ENCODE measurements around the gene NIPBL. TPM values are rescaled to one million over a fixed set of nuclear protein-coding genes. Genes with fewer than 3 reads are reported as not detected.

Gene NIPBL
- total RNA-seq, 1 experiment from 2014 or later: 61.3 TPM

- H3K36me3 Mint-ChIP-seq (ENCODE audit: insufficient read depth in 1 of 3, low read depth in 3 of 3): peaks cover 5 to 18% (median 18%) of the 10 kb centered on the region in 3 experiments; a peak in 6 of 7 replicates
- no CpG with 5 or more reads among the region's 3 CpGs for WGBS (ENCODE audit: extremely low coverage, insufficient read length, low lambda C conversion rate)
Measured at GRCh38 chr5:37112383-37112991, 235.9 kb downstream of the NIPBL start.

More at GRCh38 chr5:37112383-37112991, 235.9 kb downstream of the NIPBL start:
- no peak overlapping the region for H2BK5ac ChIP-seq (ENCODE audit: insufficient read length, low read length)
- no peaks in the 10 kb centered on the region for H3K79me1 ChIP-seq (ENCODE audit: insufficient read depth, low read depth, low read length, poor library complexity, severe bottlenecking)
- DNase-seq: no peak
- no peak overlapping the region for H4K5ac ChIP-seq (ENCODE audit: insufficient read length, low read depth, low read length)
- H2BK15ac ChIP-seq (ENCODE audit: low read depth, low read length): no peak overlapping the region
- no peak overlapping the region for H2BK12ac ChIP-seq (ENCODE audit: insufficient read length, low read depth, low read length)
- no peak overlapping the region for H3K18ac ChIP-seq (ENCODE audit: insufficient read length, low read depth, low read length)
- no peak overlapping the region for H3K23ac ChIP-seq (ENCODE audit: insufficient read length, low read depth, low read length)
- H2BK120ac ChIP-seq (ENCODE audit: low read depth, low read length, poor library complexity, severe bottlenecking): no peak overlapping the region
- H3K4me1 ChIP-seq (ENCODE audit: insufficient read depth, low read length): no peaks in the 10 kb centered on the region
- H3K23me2 ChIP-seq (ENCODE audit: insufficient read length, low read depth, low read length, poor library complexity, severe bottlenecking): no peaks in the 10 kb centered on the region
- H4K20me1 ChIP-seq (ENCODE audit: control insufficient read depth, insufficient read depth, insufficient read length): no peaks in the 10 kb centered on the region
- H3T11ph ChIP-seq (ENCODE audit: low read length): no peak overlapping the region
- H2AK5ac ChIP-seq (ENCODE audit: insufficient read length, low read length): no peak overlapping the region
- H3K9ac ChIP-seq (ENCODE audit: extremely low read depth, insufficient read length, low read length): no peak overlapping the region
- no peak overlapping the region for H3K56ac ChIP-seq (ENCODE audit: insufficient read length, low read depth, low read length)
- H4K8ac ChIP-seq (replicated peaks; ENCODE audit: insufficient read length, low read depth, low read length): no peak overlapping the region
- no peak overlapping the region for H3K4me3 Mint-ChIP-seq
- no peaks in the 10 kb centered on the region for H3K9me3 Mint-ChIP-seq
- no peak overlapping the region for H3K27ac ChIP-seq (ENCODE audit: insufficient read length, low read depth, low read length)
- no peaks in the 10 kb centered on the region for H3K27me3 Mint-ChIP-seq (ENCODE audit: low read depth)
- H3K4me2 ChIP-seq (ENCODE audit: insufficient read depth, insufficient read length, low read length): no peak overlapping the region
- H4K91ac ChIP-seq (ENCODE audit: insufficient read length, low read depth, low read length): no peak overlapping the region
- H3K27ac Mint-ChIP-seq: no peak overlapping the region
- no peak overlapping the region for H2BK20ac ChIP-seq (ENCODE audit: low read depth, low read length, poor library complexity, severe bottlenecking)
- no peak overlapping the region for H3K4ac ChIP-seq (ENCODE audit: low read depth, low read length)
- H3K14ac ChIP-seq (ENCODE audit: insufficient read depth, low read length): no peak overlapping the region
- no peaks in the 10 kb centered on the region for H3K9me3 ChIP-seq (ENCODE audit: control insufficient read depth, low read depth, low read length)
- no peak for TF ChIP-seq CTCF (conservative IDR thresholded peaks at IDR 0.05)
- no peaks in the 10 kb centered on the region for H3K79me2 ChIP-seq (ENCODE audit: insufficient read depth, low read length)
- no peaks in the 10 kb centered on the region for H3K27me3 ChIP-seq (ENCODE audit: insufficient read depth, low read length)
- H2AFZ ChIP-seq (ENCODE audit: low read length): no peak overlapping the region
- no peaks in the 10 kb centered on the region for H3K4me1 Mint-ChIP-seq

Measured in H9 (cell line).